Measurements from ENCODE around the gene ID2. TPM values are rescaled to one million over a fixed set of nuclear protein-coding genes. Genes with fewer than 3 reads are reported as not detected.
A peak's percentile ranks its signal among the peaks of the same experiment; 100 is the strongest.

The ID2 gene
- total RNA-seq, 4 donors from 2014 or later: 329 to 437 (median 382) TPM

- peak; percentile 82 for DNase-seq
- Histone ChIP-seq H3K27ac (no peak overlapping the region), H3K9me3 (no peaks in the 10 kb centered on the region), H3K27me3 (no peaks in the 10 kb centered on the region), H3K4me1 (peaks cover 0 to 5% (median 2%) of the 10 kb centered on the region in 4 donors), H3K36me3 (no peaks in the 10 kb centered on the region), H3K4me3 (no peak overlapping the region)
- TF ChIP-seq POLR2AphosphoS5 (IDR thresholded peaks at IDR 0.05) (peak in 1 of 3 donors; percentile 42), EP300 (IDR thresholded peaks at IDR 0.05; ENCODE audit: low read depth) (no peak)
- 45% methylated on average over 14 of the region's 14 CpGs; no CpG with 5 or more reads in 1 of the 2 donors for WGBS, 2 donors (ENCODE audit: low coverage in 1 of 2)
- in situ Hi-C loops (cut with MboI; ENCODE audit: low pct_ligation_motif_present in 1 of 4, low pct_unique_long_range_greater_than_20kb in 1 of 4, low sequenced_read_pairs in 3 of 4): no loop called here
- intact Hi-C loops (cut with DNase I; ENCODE audit: low total_unique reads): no loop called here
These were observed 27.8 kb downstream of the ID2 start for GRCh38 chr2:8709611-8710010.

GRCh38 chr2:8710951-8711350, 29.1 kb downstream of the ID2 start:
- no peaks in the 10 kb centered on the region for H3K36me3 ChIP-seq
- peaks cover 0 to 5% (median 2%) of the 10 kb centered on the region in 4 donors for H3K4me1 ChIP-seq
- WGBS, 2 donors (ENCODE audit: low coverage in 1 of 2): 81 to 84% methylated on average over 3 of the region's 3 CpGs
- no peak for DNase-seq
- no peaks in the 10 kb centered on the region for H3K27me3 ChIP-seq
- in situ Hi-C loops (cut with MboI; ENCODE audit: low pct_ligation_motif_present in 1 of 4, low pct_unique_long_range_greater_than_20kb in 1 of 4, low sequenced_read_pairs in 3 of 4) (no loop called here), intact Hi-C loops (cut with DNase I; ENCODE audit: low total_unique reads) (no loop called here)
- no peaks in the 10 kb centered on the region for H3K9me3 ChIP-seq
- no peak overlapping the region for H3K27ac ChIP-seq
- TF ChIP-seq CTCF (IDR thresholded peaks at IDR 0.05): no peak
- H3K4me3 ChIP-seq: no peak overlapping the region

DNA sequence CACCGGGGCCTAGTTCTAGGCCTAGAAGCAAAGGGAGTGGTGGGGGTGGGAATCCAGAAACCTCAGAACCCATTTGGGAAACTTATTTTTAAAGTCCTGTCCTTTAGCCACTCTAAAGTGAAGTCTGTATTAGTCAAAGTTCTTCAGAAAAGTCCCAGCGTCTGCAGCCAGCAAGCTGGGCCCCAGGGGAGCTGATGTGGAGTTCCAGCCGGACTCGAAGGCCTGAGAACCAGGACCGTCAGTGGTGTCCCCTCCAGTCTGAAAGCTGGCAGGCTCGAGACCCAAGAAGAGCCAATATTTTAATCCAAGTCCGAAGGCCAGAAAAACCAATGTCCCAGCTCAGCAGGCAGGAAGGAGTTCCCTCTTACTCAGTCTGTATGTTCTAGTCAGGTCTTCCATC, 32.4 kb downstream of the ID2 start:
- intact Hi-C loops (cut with DNase I; ENCODE audit: low total_unique reads) (no loop called here), in situ Hi-C loops (cut with MboI; ENCODE audit: low pct_ligation_motif_present in 1 of 4, low pct_unique_long_range_greater_than_20kb in 1 of 4, low sequenced_read_pairs in 3 of 4) (no loop called here)
- TF ChIP-seq CTCF (IDR thresholded peaks at IDR 0.05): no peak
- no peak for TF ChIP-seq POLR2A (IDR thresholded peaks at IDR 0.05)
- no peak for TF ChIP-seq EP300 (IDR thresholded peaks at IDR 0.05; ENCODE audit: low read depth)
- no peak for TF ChIP-seq POLR2AphosphoS5 (IDR thresholded peaks at IDR 0.05)
- Histone ChIP-seq H3K27ac (no peak overlapping the region), H3K36me3 (no peaks in the 10 kb centered on the region), H3K4me1 (peaks cover 0 to 2% (median under 1%) of the 10 kb centered on the region in 4 donors), H3K27me3 (no peaks in the 10 kb centered on the region), H3K4me3 (no peak overlapping the region), H3K9me3 (no peaks in the 10 kb centered on the region)
- no peak for DNase-seq
- WGBS, 2 donors (ENCODE audit: low coverage in 1 of 2): 87 to 100% methylated on average over 1 to 7 of the region's 7 CpGs

DNA sequence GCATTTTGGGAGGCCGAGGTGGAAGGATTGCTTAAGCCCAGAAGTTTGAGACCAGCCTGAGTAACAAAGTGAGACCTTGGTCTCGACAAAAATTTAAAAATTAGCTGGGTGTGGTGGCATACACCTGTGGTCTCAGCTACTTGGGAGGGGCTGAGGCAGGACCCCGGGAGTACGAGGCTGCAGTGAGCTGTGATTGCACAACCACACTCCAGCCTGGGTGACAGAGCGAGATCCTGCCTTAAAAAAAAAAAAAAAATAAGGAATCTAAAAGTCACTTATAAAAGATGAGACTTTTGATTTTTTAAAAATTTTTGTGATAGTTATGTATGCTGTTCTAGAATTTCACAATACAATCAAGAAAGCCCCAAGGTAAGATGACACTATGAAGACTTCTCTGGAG, 33.1 kb downstream of the ID2 start:
- H3K4me1 ChIP-seq: no peaks in the 10 kb centered on the region
- no peak for DNase-seq
- no peak for TF ChIP-seq POLR2AphosphoS5 (IDR thresholded peaks at IDR 0.05)
- TF ChIP-seq POLR2A (IDR thresholded peaks at IDR 0.05): no peak
- TF ChIP-seq EP300 (IDR thresholded peaks at IDR 0.05; ENCODE audit: low read depth): no peak
- TF ChIP-seq CTCF (IDR thresholded peaks at IDR 0.05): no peak
- intact Hi-C loops (cut with DNase I; ENCODE audit: low total_unique reads): no loop called here
- H3K27me3 ChIP-seq: no peaks in the 10 kb centered on the region
- WGBS, 2 donors (ENCODE audit: low coverage in 1 of 2): 94% methylated on average over 5 of the region's 5 CpGs; no CpG with 5 or more reads in 1 of the 2 donors
- no peak overlapping the region for H3K4me3 ChIP-seq
- H3K36me3 ChIP-seq: no peaks in the 10 kb centered on the region
- H3K27ac ChIP-seq: no peak overlapping the region
- no peaks in the 10 kb centered on the region for H3K9me3 ChIP-seq
- in situ Hi-C loops (cut with MboI; ENCODE audit: low pct_ligation_motif_present in 1 of 4, low pct_unique_long_range_greater_than_20kb in 1 of 4, low sequenced_read_pairs in 3 of 4): no loop called here

DNA sequence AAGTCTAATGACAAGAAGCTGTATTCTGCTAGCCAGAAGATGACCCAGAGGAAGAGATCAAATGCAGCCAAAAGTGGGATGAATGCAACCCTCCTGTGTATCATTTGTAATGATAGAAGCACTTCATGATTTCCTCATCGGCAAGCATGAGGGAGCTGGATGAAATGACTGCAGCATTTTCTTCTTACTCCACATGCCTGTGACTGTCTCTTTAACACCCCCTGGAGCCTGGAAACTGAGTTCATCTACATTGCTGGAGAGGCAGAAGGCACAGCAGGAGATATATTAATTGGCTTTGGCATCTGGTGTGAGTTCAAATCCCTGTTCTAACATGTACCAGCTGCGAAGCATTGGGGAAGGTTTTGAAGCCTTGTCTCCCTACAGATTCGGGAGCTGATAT, 37.7 kb downstream of the ID2 start:
- no peak overlapping the region for H3K27ac ChIP-seq
- no peaks in the 10 kb centered on the region for H3K36me3 ChIP-seq
- no peaks in the 10 kb centered on the region for H3K27me3 ChIP-seq
- WGBS, 2 donors (ENCODE audit: low coverage in 1 of 2): 50 to 89% methylated on average over 1 to 3 of the region's 3 CpGs
- no peak for DNase-seq
- TF ChIP-seq CTCF (IDR thresholded peaks at IDR 0.05) (no peak), POLR2A (IDR thresholded peaks at IDR 0.05) (no peak), EP300 (IDR thresholded peaks at IDR 0.05; ENCODE audit: low read depth) (no peak), POLR2AphosphoS5 (IDR thresholded peaks at IDR 0.05) (no peak)
- in situ Hi-C loops (cut with MboI; ENCODE audit: low pct_ligation_motif_present in 1 of 4, low pct_unique_long_range_greater_than_20kb in 1 of 4, low sequenced_read_pairs in 3 of 4): no loop called here
- intact Hi-C loops (cut with DNase I; ENCODE audit: low total_unique reads): no loop called here
- no peak overlapping the region for H3K4me3 ChIP-seq
- no peaks in the 10 kb centered on the region for H3K4me1 ChIP-seq
- no peaks in the 10 kb centered on the region for H3K9me3 ChIP-seq

Measured in transverse colon (tissue), 4 donors.